Trophoblast cell (in vitro differentiated cells and primary cell): ENCODE data around the gene C12orf42.

Source experiments
- DNase-seq, 2 donors: peaks; one replicate each; pipeline ENCODE4 v3.0.0-alpha.2; 2016
- H2AFZ ChIP-seq: 2 replicates; pipeline ENCODE4 v1.6.1; 2013; ENCODE audit warnings: low read length, moderate library complexity, mild to moderate bottlenecking; ENCODE audit not compliant: insufficient read depth, poor library complexity
- H2AK5ac ChIP-seq: 2 replicates; pipeline ENCODE4 v1.6.1; 2013; ENCODE audit warnings: mild to moderate bottlenecking, low read length
- H2BK120ac ChIP-seq: 2 replicates; pipeline ENCODE4 v1.6.1; 2013; ENCODE audit warnings: low read length, mild to moderate bottlenecking, moderate library complexity; ENCODE audit not compliant: insufficient read depth, poor library complexity
- H2BK12ac ChIP-seq: 2 replicates; pipeline ENCODE4 v1.6.1; 2013; ENCODE audit warnings: mild to moderate bottlenecking, low read length, moderate library complexity
- H2BK5ac ChIP-seq: 2 replicates; pipeline ENCODE4 v1.6.1; 2013; ENCODE audit warnings: low read length, low read depth, moderate library complexity, mild to moderate bottlenecking; ENCODE audit not compliant: poor library complexity
- H3K14ac ChIP-seq: 2 replicates; pipeline ENCODE4 v1.6.1; 2013; ENCODE audit warnings: mild to moderate bottlenecking, low read length
- H3K18ac ChIP-seq: 2 replicates; pipeline ENCODE4 v1.6.1; 2013; ENCODE audit warnings: mild to moderate bottlenecking, low read length
- H3K23ac ChIP-seq: 2 replicates; pipeline ENCODE4 v1.6.1; 2013; ENCODE audit warnings: low read length
- H3K27ac ChIP-seq: 2 replicates; pipeline ENCODE4 v1.5.1; 2013; ENCODE audit warnings: low read depth, mild to moderate bottlenecking, inconsistent platforms, low read length, moderate library complexity
- H3K27me3 ChIP-seq: 2 replicates; pipeline ENCODE4 v1.6.1; 2013; ENCODE audit warnings: inconsistent platforms, mild to moderate bottlenecking, low read length, moderate library complexity; ENCODE audit not compliant: insufficient read depth
- H3K36me3 ChIP-seq, 2 experiments: 1 replicate in 1 of 2; 2 replicates in 1 of 2; pipeline ENCODE4 v1.6.1; 2013; ENCODE audit warnings: low read length in 2 of 2, mild to moderate bottlenecking in 2 of 2, moderate library complexity in 1 of 2; ENCODE audit not compliant: insufficient read depth in 2 of 2, control insufficient read depth in 1 of 2
- H3K4ac ChIP-seq: 2 replicates; pipeline ENCODE4 v1.6.1; 2013; ENCODE audit warnings: low read depth, mild to moderate bottlenecking, low read length, moderate library complexity
- H3K4me1 ChIP-seq, 2 experiments: 1 replicate in 1 of 2; 2 replicates in 1 of 2; pipeline ENCODE4 v1.6.1; 2013; ENCODE audit warnings: low read length in 2 of 2, mild to moderate bottlenecking in 2 of 2, moderate library complexity in 1 of 2; ENCODE audit not compliant: insufficient read depth in 2 of 2, control insufficient read depth in 1 of 2
- H3K4me2 ChIP-seq: 2 replicates; pipeline ENCODE4 v1.6.1; 2013; ENCODE audit warnings: inconsistent platforms, mild to moderate bottlenecking, low read length, moderate library complexity
- H3K4me3 ChIP-seq: 2 replicates; pipeline ENCODE4 v1.5.1; 2013; ENCODE audit warnings: mild to moderate bottlenecking, low read depth, low read length, inconsistent platforms
- H3K79me1 ChIP-seq: one replicate; pipeline ENCODE4 v1.6.1; 2013; ENCODE audit warnings: low read length
- H3K79me2 ChIP-seq: 2 replicates; pipeline ENCODE4 v1.6.1; 2013; ENCODE audit warnings: low read length, mild to moderate bottlenecking; ENCODE audit not compliant: control insufficient read depth, insufficient read depth, poor library complexity
- H3K9ac ChIP-seq: 2 replicates; pipeline ENCODE4 v1.6.1; 2013; ENCODE audit warnings: mild to moderate bottlenecking, low read length
- H3K9me3 ChIP-seq: 2 replicates; pipeline ENCODE4 v1.6.1; 2013; ENCODE audit warnings: low read depth, mild to moderate bottlenecking, control low read depth, inconsistent platforms, low read length; ENCODE audit not compliant: insufficient read depth
- H4K12ac ChIP-seq: 2 replicates; pipeline ENCODE4 v1.6.1; 2013; ENCODE audit warnings: low read depth, mild to moderate bottlenecking, low read length, moderate library complexity
- H4K8ac ChIP-seq: 2 replicates; pipeline ENCODE4 v1.6.1; 2013; ENCODE audit warnings: low read depth, mild to moderate bottlenecking, low read length, moderate library complexity
- H4K91ac ChIP-seq: one replicate; pipeline ENCODE4 v1.6.1; 2013; ENCODE audit warnings: low read depth, mild to moderate bottlenecking, low read length, moderate library complexity
- WGBS: extraction: QIAGEN DNeasy Blood & Tissue Kit; methylation state at CpG from one replicate; pipeline ENCODE4 v1.1.7; 2013; ENCODE audit warnings: missing lambda C conversion rate; ENCODE audit not compliant: insufficient read length, insufficient coverage; ENCODE audit errors: extremely low coverage; 5-methylcytosine and 5-hydroxymethylcytosine counted together

The C12orf42 gene

DNA sequence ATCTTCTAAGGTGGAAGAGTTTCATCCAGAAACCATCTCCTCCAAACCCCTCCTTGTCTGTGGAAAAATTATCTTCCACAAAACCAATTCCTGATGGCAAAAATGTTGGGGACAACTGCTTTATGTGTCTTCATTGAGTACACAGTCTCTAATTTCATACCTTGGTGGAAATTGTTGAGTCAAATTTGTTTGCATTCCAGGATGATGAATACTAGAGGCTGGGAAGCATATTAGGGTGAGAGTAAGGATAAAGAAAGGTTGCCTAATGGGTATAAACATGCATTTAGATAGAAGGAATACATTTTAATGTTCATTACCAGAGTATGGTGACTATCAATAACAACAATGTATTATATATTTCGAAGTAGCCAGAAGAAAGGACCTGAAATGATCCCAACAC is 98.2 kb downstream of the C12orf42 start:
- Histone ChIP-seq H3K4me2 (no peak overlapping the region), H4K91ac (no peak overlapping the region), H3K27me3 (no peaks in the 10 kb centered on the region), H4K12ac (no peak overlapping the region), H2BK12ac (no peak overlapping the region), H3K4me1 (no peaks in the 10 kb centered on the region), H3K9me3 (no peaks in the 10 kb centered on the region), H3K36me3 (no peaks in the 10 kb centered on the region), H2BK5ac (no peak overlapping the region), H2BK120ac (no peak overlapping the region), H3K4me3 (no peak overlapping the region), H3K14ac (no peak overlapping the region), H4K8ac (no peak overlapping the region), H3K79me2 (no peaks in the 10 kb centered on the region), H2AFZ (no peak overlapping the region), H3K18ac (no peak overlapping the region), H2AK5ac (no peak overlapping the region), H3K79me1 (no peaks in the 10 kb centered on the region), H3K9ac (no peak overlapping the region), H3K27ac (no peak overlapping the region), H3K4ac (no peak overlapping the region), H3K23ac (no peak overlapping the region)
- DNase-seq: no peak
- no CpG with 5 or more reads among the region's 1 CpG for WGBS

GRCh38 chr12:103392722-103393121 is 103.0 kb downstream of the C12orf42 start:
- Histone ChIP-seq H2BK12ac (no peak overlapping the region), H3K4me3 (no peak overlapping the region), H3K18ac (no peak overlapping the region), H3K14ac (no peak overlapping the region), H4K91ac (no peak overlapping the region), H2AFZ (no peak overlapping the region), H3K79me2 (no peaks in the 10 kb centered on the region), H3K9ac (no peak overlapping the region), H3K9me3 (peaks cover 3% of the 10 kb centered on the region), H4K8ac (no peak overlapping the region), H3K27me3 (no peaks in the 10 kb centered on the region), H3K27ac (no peak overlapping the region), H3K36me3 (no peaks in the 10 kb centered on the region), H3K4me1 (no peaks in the 10 kb centered on the region), H2BK120ac (no peak overlapping the region), H3K79me1 (no peaks in the 10 kb centered on the region), H4K12ac (no peak overlapping the region), H3K23ac (no peak overlapping the region), H3K4me2 (no peak overlapping the region), H3K4ac (no peak overlapping the region), H2AK5ac (no peak overlapping the region), H2BK5ac (no peak overlapping the region)
- no CpG with 5 or more reads among the region's 1 CpG for WGBS
- no peak for DNase-seq

- no peak overlapping the region for H4K8ac ChIP-seq
- H3K4me2 ChIP-seq: no peak overlapping the region
- no peak overlapping the region for H3K14ac ChIP-seq
- H2BK12ac ChIP-seq: no peak overlapping the region
- peaks cover 3% of the 10 kb centered on the region for H3K9me3 ChIP-seq
- H3K27me3 ChIP-seq: no peaks in the 10 kb centered on the region
- H3K23ac ChIP-seq: no peak overlapping the region
- no peak overlapping the region for H3K4me3 ChIP-seq
- no peak overlapping the region for H3K18ac ChIP-seq
- H2BK120ac ChIP-seq: no peak overlapping the region
- H3K27ac ChIP-seq: no peak overlapping the region
- no CpG with 5 or more reads among the region's 4 CpGs for WGBS
- H3K4ac ChIP-seq: no peak overlapping the region
- DNase-seq: no peak
- H3K36me3 ChIP-seq: no peaks in the 10 kb centered on the region
- H3K4me1 ChIP-seq: no peaks in the 10 kb centered on the region
- no peak overlapping the region for H3K9ac ChIP-seq
- H2BK5ac ChIP-seq: no peak overlapping the region
- no peak overlapping the region for H2AFZ ChIP-seq
- H3K79me1 ChIP-seq: no peaks in the 10 kb centered on the region
- no peak overlapping the region for H4K91ac ChIP-seq
- no peak overlapping the region for H2AK5ac ChIP-seq
- H3K79me2 ChIP-seq: no peaks in the 10 kb centered on the region
- no peak overlapping the region for H4K12ac ChIP-seq
Observed at GRCh38 chr12:103391103-103391502, 104.7 kb downstream of the C12orf42 start.

DNA sequence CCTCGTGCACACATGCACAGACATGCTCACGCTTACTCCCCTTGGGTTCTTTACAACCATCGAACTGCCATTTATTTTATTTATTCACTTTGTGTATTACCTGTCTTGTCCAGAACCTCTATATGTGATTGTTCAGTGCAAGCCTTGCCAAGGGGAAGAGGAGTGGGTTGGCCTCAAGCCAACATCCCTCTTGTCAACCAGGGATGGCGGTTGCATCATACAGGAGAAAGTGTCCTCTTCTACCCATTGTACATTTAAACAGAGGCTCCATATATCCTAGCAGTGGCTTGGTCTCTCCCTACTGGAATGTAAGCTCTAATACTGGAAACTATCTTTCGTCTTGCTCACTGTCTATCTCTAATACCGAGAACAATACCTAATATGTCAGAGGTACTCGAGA is 108.4 kb downstream of the C12orf42 start:
- Histone ChIP-seq H2AK5ac (no peak overlapping the region), H3K4me3 (no peak overlapping the region), H3K18ac (no peak overlapping the region), H4K8ac (no peak overlapping the region), H3K27me3 (no peaks in the 10 kb centered on the region), H3K9ac (no peak overlapping the region), H2BK5ac (no peak overlapping the region), H2AFZ (no peak overlapping the region), H3K79me2 (no peaks in the 10 kb centered on the region), H3K4me2 (no peak overlapping the region), H3K4me1 (no peaks in the 10 kb centered on the region), H2BK12ac (no peak overlapping the region), H3K79me1 (no peaks in the 10 kb centered on the region), H2BK120ac (no peak overlapping the region), H3K23ac (no peak overlapping the region), H3K9me3 (peaks cover 3% of the 10 kb centered on the region), H3K27ac (no peak overlapping the region), H3K36me3 (no peaks in the 10 kb centered on the region), H3K14ac (no peak overlapping the region), H4K12ac (no peak overlapping the region), H3K4ac (no peak overlapping the region), H4K91ac (no peak overlapping the region)
- DNase-seq: no peak
- no CpG with 5 or more reads among the region's 7 CpGs for WGBS
